Caco-2 (cell line): ENCODE results near the gene IL1RAPL1. TPM values are rescaled to one million over a fixed set of nuclear protein-coding genes. Genes with fewer than 3 reads are reported as not detected.

Experiments used
- BruUV-seq: library from RNA; stranded (reverse); fragments of 400-500 nt; replicated peaks from 2 replicates; lab custom pipeline; 2021; lab: Mats Ljungman, UMichigan
- CTCF ChIA-PET: fragments of 300-600 bp; sonication (Branson Sonifier 250); formaldehyde crosslinking; loops from one replicate; lab custom pipeline; 2022; ENCODE audit warnings: antibody characterized with exemption; lab: Charles Lee
- POLR2A ChIA-PET: fragments of 300-600 bp; sonication (Branson Sonifier 250); formaldehyde crosslinking; loops from one replicate; lab custom pipeline; 2022; ENCODE audit warnings: antibody characterized with exemption; lab: Charles Lee
- DNase-seq, 2 experiments: peaks; one replicate each; pipeline versions ENCODE4 v3.0.0 to v3.0.0-alpha.2; 2020 to 2022
- H3K27me3 ChIP-seq: replicated peaks from 2 replicates; pipeline ENCODE4 v1.6.0; 2011; ENCODE audit warnings: low read length; ENCODE audit not compliant: control insufficient read depth, insufficient read depth
- H3K36me3 ChIP-seq: 2 replicates; pipeline ENCODE4 v1.5.1; 2011; ENCODE audit warnings: low read length; ENCODE audit not compliant: control insufficient read depth, insufficient read depth
- H3K4me1 ChIP-seq: fragments of 250-450 bp; sonication (Bioruptor Pico); 2 replicates; pipeline ENCODE4 v1.5.1; 2020; ENCODE audit warnings: mild to moderate bottlenecking
- H3K4me3 ChIP-seq: 2 replicates; pipeline ENCODE4 v1.5.1; 2011; ENCODE audit warnings: low read depth, mild to moderate bottlenecking, control low read depth, low read length
- H3K9me3 ChIP-seq: fragments of 250-450 bp; sonication (Bioruptor Pico); 2 replicates; pipeline ENCODE4 v1.5.1; 2020; ENCODE audit warnings: mild to moderate bottlenecking, moderate library complexity
- H3K27ac Mint-ChIP-seq: one replicate; pipeline ENCODE4 v1.8.0; 2022; ENCODE audit warnings: mixed read lengths; ENCODE audit not compliant: unreplicated experiment
- H3K27me3 Mint-ChIP-seq: one replicate; pipeline ENCODE4 v1.8.0; 2022; ENCODE audit warnings: mixed read lengths; ENCODE audit not compliant: insufficient read depth, unreplicated experiment
- H3K36me3 Mint-ChIP-seq: one replicate; pipeline ENCODE4 v1.8.0; 2022; ENCODE audit warnings: mild to moderate bottlenecking, mixed read lengths; ENCODE audit not compliant: insufficient read depth, unreplicated experiment
- H3K4me1 Mint-ChIP-seq: one replicate; pipeline ENCODE4 v1.8.0; 2022; ENCODE audit warnings: low read depth, mixed read lengths; ENCODE audit not compliant: unreplicated experiment
- H3K4me3 Mint-ChIP-seq: one replicate; pipeline ENCODE4 v1.8.0; 2022; ENCODE audit warnings: mild to moderate bottlenecking, moderate library complexity, mixed read lengths; ENCODE audit not compliant: unreplicated experiment
- H3K9me3 Mint-ChIP-seq: one replicate; pipeline ENCODE4 v1.8.0; 2022; ENCODE audit warnings: mixed read lengths; ENCODE audit not compliant: unreplicated experiment
- CTCF ChIP-seq, 2 experiments: fragments of 200-600 bp in 1 of 2; IDR thresholded peaks; 1 replicate in 1 of 2; 2 replicates in 1 of 2; pipeline versions ENCODE4 v1.5.1 to v1.8.0; 2011 to 2022; ENCODE audit warnings: antibody characterized with exemption in 1 of 2, control low read depth in 1 of 2, inconsistent platforms in 1 of 2, low read depth in 1 of 2, low read length in 1 of 2, mild to moderate bottlenecking in 1 of 2, moderate library complexity in 1 of 2; ENCODE audit not compliant: insufficient read depth in 1 of 2, severe bottlenecking in 1 of 2, unreplicated experiment in 1 of 2
- intact Hi-C: fragments of 100-400 bp; cut with micrococcal nuclease; formaldehyde crosslinking; loops from one replicate; pipeline ENCODE4 v1.10.0; 2022; ENCODE audit not compliant: unreplicated experiment
- total RNA-seq: library from RNA; stranded (reverse); gene quantifications from 2 replicates; pipeline ENCODE4 v1.2.3, GENCODE V29; 2022

Gene IL1RAPL1
- total RNA-seq, 1 experiment from 2014 or later: not detected

GRCh38 chrX:29257521-29257920 is 670.3 kb downstream of the IL1RAPL1 start:
- CTCF ChIA-PET: no interaction called here
- H3K4me1 Mint-ChIP-seq: no peaks in the 10 kb centered on the region
- POLR2A ChIA-PET: no interaction called here
- Histone ChIP-seq H3K27me3 (no peaks in the 10 kb centered on the region), H3K4me3 (no peak overlapping the region), H3K36me3 (no peaks in the 10 kb centered on the region), H3K4me1 (no peaks in the 10 kb centered on the region), H3K9me3 (no peaks in the 10 kb centered on the region)
- H3K4me3 Mint-ChIP-seq: no peak overlapping the region
- H3K9me3 Mint-ChIP-seq: no peaks in the 10 kb centered on the region
- no TSS peak for BruUV-seq
- no peak for TF ChIP-seq CTCF (IDR thresholded peaks at IDR 0.05; ENCODE audit: insufficient read depth in 1 of 2, low read depth in 1 of 2, low read length in 1 of 2, severe bottlenecking in 1 of 2, unreplicated experiment in 1 of 2)
- no peak for DNase-seq
- intact Hi-C loops: no loop called here
- H3K36me3 Mint-ChIP-seq: no peaks in the 10 kb centered on the region
- no peaks in the 10 kb centered on the region for H3K27me3 Mint-ChIP-seq
- H3K27ac Mint-ChIP-seq: no peak overlapping the region

GRCh38 chrX:29269390-29269789 is 682.1 kb downstream of the IL1RAPL1 start:
- Mint-ChIP-seq H3K9me3 (no peaks in the 10 kb centered on the region), H3K4me1 (peaks cover under 1% of the 10 kb centered on the region), H3K27me3 (no peaks in the 10 kb centered on the region), H3K27ac (no peak overlapping the region), H3K4me3 (no peak overlapping the region), H3K36me3 (no peaks in the 10 kb centered on the region)
- no TSS peak for BruUV-seq
- Histone ChIP-seq H3K4me1 (no peaks in the 10 kb centered on the region), H3K27me3 (no peaks in the 10 kb centered on the region), H3K36me3 (no peaks in the 10 kb centered on the region), H3K4me3 (no peak overlapping the region), H3K9me3 (no peaks in the 10 kb centered on the region)
- intact Hi-C loops: no loop called here
- ChIA-PET POLR2A (no interaction called here), CTCF (no interaction called here)
- DNase-seq: no peak
- no peak for TF ChIP-seq CTCF (IDR thresholded peaks at IDR 0.05; ENCODE audit: insufficient read depth in 1 of 2, low read depth in 1 of 2, low read length in 1 of 2, severe bottlenecking in 1 of 2, unreplicated experiment in 1 of 2)

- Mint-ChIP-seq H3K27ac (no peak overlapping the region), H3K27me3 (no peaks in the 10 kb centered on the region), H3K4me1 (peaks cover 8% of the 10 kb centered on the region), H3K36me3 (no peaks in the 10 kb centered on the region), H3K4me3 (no peak overlapping the region), H3K9me3 (no peaks in the 10 kb centered on the region)
- CTCF ChIA-PET: interaction anchor here (0.6 kb wide), 1 partner anchor 975 kb away, joined by 11 read pairs; no protein-coding TSS in a partner anchor
- Histone ChIP-seq H3K4me1 (no peaks in the 10 kb centered on the region), H3K27me3 (no peaks in the 10 kb centered on the region), H3K4me3 (no peak overlapping the region), H3K36me3 (no peaks in the 10 kb centered on the region), H3K9me3 (no peaks in the 10 kb centered on the region)
- POLR2A ChIA-PET: no interaction called here
- TF ChIP-seq CTCF (IDR thresholded peaks at IDR 0.05; ENCODE audit: insufficient read depth in 1 of 2, low read depth in 1 of 2, low read length in 1 of 2, severe bottlenecking in 1 of 2, unreplicated experiment in 1 of 2): no peak
- no peak for DNase-seq
- no TSS peak for BruUV-seq
- intact Hi-C loops: no loop called here
Observed at GRCh38 chrX:29274517-29274916, 687.3 kb downstream of the IL1RAPL1 start.
